ENCODE results near the gene PIK3R1. TPM values are rescaled to one million over a fixed set of nuclear protein-coding genes. Genes with fewer than 3 reads are reported as not detected.

PIK3R1 gene
- total and polyA plus RNA-seq, 4 donors: 6.8 to 222 (median 74.9) TPM

DNA sequence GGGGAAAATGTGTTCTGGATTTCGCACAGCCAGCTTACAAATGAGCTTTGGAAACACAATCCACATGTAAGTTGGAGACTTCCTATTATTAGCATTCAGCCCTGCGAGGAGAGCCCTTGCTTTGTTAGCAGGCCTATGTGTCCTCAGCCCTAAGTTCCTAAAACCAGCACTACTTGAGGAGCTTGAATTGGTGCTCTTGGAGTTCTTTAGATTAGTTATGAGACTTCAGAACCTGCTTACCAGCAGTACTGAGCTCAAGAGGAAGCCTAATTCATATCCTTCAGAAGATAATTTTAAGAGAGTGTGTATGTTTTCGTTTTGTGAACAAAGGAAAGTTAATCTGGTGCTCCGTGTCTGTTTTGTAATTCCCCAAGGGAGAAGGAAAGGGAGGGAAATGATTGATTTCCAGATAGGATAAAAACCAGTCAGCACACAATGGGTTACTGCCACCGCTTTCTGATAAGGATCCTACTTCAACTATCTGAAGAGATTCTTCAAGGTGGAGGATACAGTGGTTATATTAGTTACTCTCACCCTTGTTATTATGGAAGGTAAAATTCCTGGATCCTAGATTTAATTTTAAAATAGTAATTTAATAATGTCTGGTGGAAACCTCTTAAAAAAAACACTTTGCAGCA is 35.2 kb downstream of the PIK3R1 start:
- H3K9me3 ChIP-seq (ENCODE audit: control insufficient read depth in 4 of 4, insufficient read depth in 3 of 4, low read length in 3 of 4): no peaks in the 10 kb centered on the region
- DNase-seq (peak in 1 of 3 donors; percentile 48), ATAC-seq (ENCODE audit: insufficient read depth, low FRiP score) (no peak)
- peaks cover 11 to 73% (median 45%) of the 10 kb centered on the region in 5 donors for H3K4me1 ChIP-seq (ENCODE audit: control insufficient read depth in 5 of 5, insufficient read depth in 5 of 5, low read length in 5 of 5)
- no peak overlapping the region for H3K4me3 ChIP-seq
- H3K9ac ChIP-seq (ENCODE audit: insufficient read depth in 1 of 2, low read length in 2 of 2): no peak overlapping the region
- TF ChIP-seq, protein P1, sequence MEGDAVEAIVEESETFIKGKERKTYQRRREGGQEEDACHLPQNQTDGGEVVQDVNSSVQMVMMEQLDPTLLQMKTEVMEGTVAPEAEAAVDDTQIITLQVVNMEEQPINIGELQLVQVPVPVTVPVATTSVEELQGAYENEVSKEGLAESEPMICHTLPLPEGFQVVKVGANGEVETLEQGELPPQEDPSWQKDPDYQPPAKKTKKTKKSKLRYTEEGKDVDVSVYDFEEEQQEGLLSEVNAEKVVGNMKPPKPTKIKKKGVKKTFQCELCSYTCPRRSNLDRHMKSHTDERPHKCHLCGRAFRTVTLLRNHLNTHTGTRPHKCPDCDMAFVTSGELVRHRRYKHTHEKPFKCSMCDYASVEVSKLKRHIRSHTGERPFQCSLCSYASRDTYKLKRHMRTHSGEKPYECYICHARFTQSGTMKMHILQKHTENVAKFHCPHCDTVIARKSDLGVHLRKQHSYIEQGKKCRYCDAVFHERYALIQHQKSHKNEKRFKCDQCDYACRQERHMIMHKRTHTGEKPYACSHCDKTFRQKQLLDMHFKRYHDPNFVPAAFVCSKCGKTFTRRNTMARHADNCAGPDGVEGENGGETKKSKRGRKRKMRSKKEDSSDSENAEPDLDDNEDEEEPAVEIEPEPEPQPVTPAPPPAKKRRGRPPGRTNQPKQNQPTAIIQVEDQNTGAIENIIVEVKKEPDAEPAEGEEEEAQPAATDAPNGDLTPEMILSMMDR (IDR thresholded peaks at IDR 0.05; ENCODE audit: control extremely low read depth, extremely low read depth): no peak
- peak overlapping the region; percentile 46 to 83 for H3K27ac ChIP-seq (ENCODE audit: low read depth in 1 of 2, low read length in 1 of 2)
- H3K36me3 ChIP-seq (ENCODE audit: control insufficient read depth in 4 of 4, insufficient read depth in 4 of 4, low read length in 4 of 4): no peaks in the 10 kb centered on the region
- 33 to 45% methylated on average over 5 of the region's 5 CpGs for WGBS, 2 donors
- no peaks in the 10 kb centered on the region for H3K27me3 ChIP-seq (ENCODE audit: control insufficient read depth in 3 of 3, insufficient read depth in 3 of 3, low read length in 2 of 3)

DNA sequence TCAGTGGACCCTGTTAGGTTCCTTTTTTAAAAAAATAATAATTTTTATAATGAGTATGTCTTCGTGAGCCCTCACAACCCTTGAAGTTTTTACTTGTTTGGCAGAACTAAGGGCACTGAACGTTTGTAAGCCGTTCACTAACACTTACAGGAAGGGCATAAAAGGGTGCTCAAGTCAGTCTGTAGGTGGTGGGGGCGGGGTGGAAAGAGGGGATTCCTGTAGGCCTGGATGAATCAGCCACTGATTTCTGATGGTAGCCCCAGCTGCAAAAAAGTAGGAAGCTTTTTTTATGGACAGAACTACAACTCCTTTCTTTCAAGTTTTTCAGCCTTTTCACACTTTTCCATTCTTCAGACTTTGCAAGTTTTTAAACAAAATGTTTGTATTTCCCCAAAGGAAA is 35.8 kb downstream of the PIK3R1 start:
- H3K9ac ChIP-seq (ENCODE audit: insufficient read depth in 1 of 2, low read length in 2 of 2): no peak overlapping the region
- H3K4me3 ChIP-seq: no peak overlapping the region
- ATAC-seq (ENCODE audit: insufficient read depth, low FRiP score) (no peak), DNase-seq (no peak)
- H3K27ac ChIP-seq (ENCODE audit: low read depth in 1 of 2, low read length in 1 of 2): peak overlapping the region; percentile 83 to 87
- WGBS, 2 donors: 18 to 22% methylated on average over 4 of the region's 4 CpGs
- no peaks in the 10 kb centered on the region for H3K36me3 ChIP-seq (ENCODE audit: control insufficient read depth in 4 of 4, insufficient read depth in 4 of 4, low read length in 4 of 4)
- peaks cover 11 to 77% (median 43%) of the 10 kb centered on the region in 5 donors for H3K4me1 ChIP-seq (ENCODE audit: control insufficient read depth in 5 of 5, insufficient read depth in 5 of 5, low read length in 5 of 5)
- TF ChIP-seq, protein P1 (IDR thresholded peaks at IDR 0.05; ENCODE audit: control extremely low read depth, extremely low read depth): no peak
- no peaks in the 10 kb centered on the region for H3K9me3 ChIP-seq (ENCODE audit: control insufficient read depth in 4 of 4, insufficient read depth in 3 of 4, low read length in 3 of 4)
- H3K27me3 ChIP-seq (ENCODE audit: control insufficient read depth in 3 of 3, insufficient read depth in 3 of 3, low read length in 2 of 3): no peaks in the 10 kb centered on the region

DNA sequence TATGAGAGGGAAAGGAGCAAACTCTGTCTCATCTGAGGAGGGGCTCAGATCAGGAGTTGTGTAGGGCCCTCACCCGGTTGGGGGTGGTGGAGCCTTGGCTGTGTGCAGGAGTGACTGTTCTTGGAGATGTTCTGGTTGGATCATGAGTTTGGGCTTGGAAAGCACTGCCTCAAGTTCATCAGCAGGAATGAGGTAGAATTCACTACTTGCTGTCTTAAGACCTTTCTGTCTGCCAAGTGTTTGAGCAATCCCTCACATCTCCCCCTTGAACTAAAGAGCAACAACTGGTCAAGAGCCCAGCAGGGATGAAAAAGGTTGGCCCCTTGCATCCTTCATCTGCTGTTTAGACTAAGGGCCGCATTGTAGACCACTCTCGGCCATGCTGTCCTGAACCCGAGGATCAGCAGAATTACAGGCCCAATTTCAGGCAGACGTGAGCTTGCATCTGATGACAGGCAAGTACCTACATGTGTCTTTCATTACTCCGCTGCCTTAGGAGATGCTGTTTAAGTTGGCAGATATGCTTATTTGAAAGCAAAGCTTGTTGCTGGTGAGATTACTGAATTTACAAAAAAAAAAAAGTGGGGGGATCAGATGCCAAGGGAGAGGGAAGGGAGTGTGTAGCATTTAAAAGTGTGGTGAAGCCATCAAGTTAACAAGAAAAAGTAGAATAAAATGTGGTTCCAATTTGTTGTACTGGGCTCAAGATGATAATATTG is 36.4 kb downstream of the PIK3R1 start:
- 62 to 73% methylated on average over 6 of the region's 6 CpGs for WGBS, 2 donors
- Histone ChIP-seq H3K27ac (ENCODE audit: low read depth in 1 of 2, low read length in 1 of 2) (peak overlapping the region; percentile 83 to 87), H3K9me3 (ENCODE audit: control insufficient read depth in 4 of 4, insufficient read depth in 3 of 4, low read length in 3 of 4) (no peaks in the 10 kb centered on the region), H3K27me3 (ENCODE audit: control insufficient read depth in 3 of 3, insufficient read depth in 3 of 3, low read length in 2 of 3) (no peaks in the 10 kb centered on the region), H3K4me1 (ENCODE audit: control insufficient read depth in 5 of 5, insufficient read depth in 5 of 5, low read length in 5 of 5) (peaks cover 14 to 82% (median 47%) of the 10 kb centered on the region in 5 donors), H3K36me3 (ENCODE audit: control insufficient read depth in 4 of 4, insufficient read depth in 4 of 4, low read length in 4 of 4) (peaks cover 0 to under 1% (median 0%) of the 10 kb centered on the region in 4 donors), H3K9ac (ENCODE audit: insufficient read depth in 1 of 2, low read length in 2 of 2) (peak overlapping the region in 1 of 2 donors; percentile 50), H3K4me3 (no peak overlapping the region)
- TF ChIP-seq, protein P1 (IDR thresholded peaks at IDR 0.05; ENCODE audit: control extremely low read depth, extremely low read depth): no peak
- ATAC-seq (ENCODE audit: insufficient read depth, low FRiP score): no peak
- DNase-seq: peak; percentile 27 to 74 (median 64)

Data from lung (tissue), 12 donors.